Left cardiac atrium (tissue), 4 donors: ENCODE measurements around the gene RFTN1. TPM values are rescaled to one million over a fixed set of nuclear protein-coding genes. Genes with fewer than 3 reads are reported as not detected.

Experiments
- ATAC-seq, 2 donors: fragments of 200-7000 bp; cut with Tn5 transposase; one replicate each; pipeline ENCODE4 v1.9.1; 2020; ENCODE audit warnings: mild to moderate bottlenecking in 2 of 2, moderate library complexity in 2 of 2
- DNase-seq: peaks from one replicate; pipeline ENCODE4 v3.0.0-alpha.2; 2020
- intact Hi-C, 2 donors: fragments of 100-400 bp; cut with DNase I; formaldehyde crosslinking; loops; one replicate each; pipeline versions ENCODE4 v1.14.1 to v1.15.1; 2022 to 2023
- total RNA-seq, 2 donors: library from RNA; stranded (reverse); fragmentation: NEBNext Ultra II Directional; extraction: Animal tissue kit (Norgen Biotek cat#: 25700); gene quantifications; one replicate each; pipeline ENCODE4 v1.2.1, GENCODE V29; 2021
- donor health status: DM: no; HTN: yes; CAD: no.
- donor health status: DM: no; HTN: yes; CAD: no; lungs with severe emphysema.
- donor health status: DM: yes; HTN: yes; CAD: no.
- donor health status: Dilated cardiomyopathy.

Gene RFTN1
- total RNA-seq, 2 donors from 2014 or later = 28.0 to 28.8 TPM

GRCh38 chr3:16460273-16460672 is 53.2 kb downstream of the RFTN1 start:
- intact Hi-C loops = no loop called here
- DNase-seq (no peak), ATAC-seq (no peak)

- intact Hi-C loops = no loop called here
- DNase-seq = no peak
- ATAC-seq = peak in 1 of 2 donors; percentile 52
Measured at GRCh38 chr3:16456784-16457415, 56.6 kb downstream of the RFTN1 start.

- intact Hi-C loops = no loop called here
Measured at GRCh38 chr3:16455966-16456365, 57.5 kb downstream of the RFTN1 start.

GRCh38 chr3:16455001-16455400 is 58.5 kb downstream of the RFTN1 start:
- intact Hi-C loops = no loop called here
- ATAC-seq (peak in 1 of 2 donors; percentile 44), DNase-seq (no peak)

More at GRCh38 chr3:16455966-16456365, 57.5 kb downstream of the RFTN1 start:
- ATAC-seq = no peak
- no peak for DNase-seq

- no peak for ATAC-seq
- no peak for DNase-seq
- intact Hi-C loops = no loop called here
Measured at GRCh38 chr3:16452261-16452660, 61.2 kb downstream of the RFTN1 start.

- intact Hi-C loops = no loop called here
- no peak for ATAC-seq
- no peak for DNase-seq
Measured at GRCh38 chr3:16449369-16449768, 64.1 kb downstream of the RFTN1 start.

GRCh38 chr3:16448639-16449070 is 64.8 kb downstream of the RFTN1 start:
- DNase-seq (peak; percentile 74), ATAC-seq (peak; percentile 82 to 91)
- intact Hi-C loops = no loop called here

GRCh38 chr3:16447135-16447534 is 66.4 kb downstream of the RFTN1 start:
- DNase-seq (no peak), ATAC-seq (no peak)
- intact Hi-C loops = no loop called here

- intact Hi-C loops = no loop called here
- ATAC-seq (no peak), DNase-seq (no peak)
Measured at GRCh38 chr3:16444344-16444743, 69.2 kb downstream of the RFTN1 start.

GRCh38 chr3:16442730-16443129 is 70.8 kb downstream of the RFTN1 start:
- DNase-seq = no peak
- intact Hi-C loops = no loop called here
- ATAC-seq = no peak

- ATAC-seq (no peak), DNase-seq (no peak)
- intact Hi-C loops = no loop called here
Measured at GRCh38 chr3:16441371-16441875, 72.1 kb downstream of the RFTN1 start.

- intact Hi-C loops = no loop called here
- DNase-seq (no peak), ATAC-seq (peak; percentile 13 to 51)
Measured at GRCh38 chr3:16439848-16440708, 73.4 kb downstream of the RFTN1 start.

- intact Hi-C loops = no loop called here
- no peak for DNase-seq
- peak; percentile 82 to 87 for ATAC-seq
Measured at GRCh38 chr3:16439163-16439847, 74.2 kb downstream of the RFTN1 start.

- no peak for ATAC-seq
- intact Hi-C loops = no loop called here
- DNase-seq = no peak
Measured at GRCh38 chr3:16437640-16438039, 75.9 kb downstream of the RFTN1 start.

GRCh38 chr3:16433701-16434151 is 79.8 kb downstream of the RFTN1 start:
- DNase-seq = no peak
- intact Hi-C loops = no loop called here

GRCh38 chr3:16432714-16433113 is 80.8 kb downstream of the RFTN1 start:
- no peak for DNase-seq
- no peak for ATAC-seq
- intact Hi-C loops = no loop called here

More at GRCh38 chr3:16433701-16434151, 79.8 kb downstream of the RFTN1 start:
- no peak for ATAC-seq

- ATAC-seq (no peak), DNase-seq (no peak)
- intact Hi-C loops = no loop called here
Measured at GRCh38 chr3:16430717-16431630, 82.5 kb downstream of the RFTN1 start.

- intact Hi-C loops = no loop called here
- no peak for ATAC-seq
Measured at GRCh38 chr3:16429086-16429485, 84.4 kb downstream of the RFTN1 start.

GRCh38 chr3:16428612-16429011 is 84.9 kb downstream of the RFTN1 start:
- intact Hi-C loops = no loop called here
- no peak for ATAC-seq

More at GRCh38 chr3:16429086-16429485, 84.4 kb downstream of the RFTN1 start:
- no peak for DNase-seq

More at GRCh38 chr3:16428612-16429011, 84.9 kb downstream of the RFTN1 start:
- no peak for DNase-seq
